Mucosa of descending colon (tissue), 3 donors: Measurements from ENCODE around the gene TLL2. TPM values are rescaled to one million over a fixed set of nuclear protein-coding genes. Genes with fewer than 3 reads are reported as not detected.

Experiments used
- ATAC-seq: fragments of 200-7000 bp; cut with Tn5 transposase; one replicate; pipeline ENCODE4 v1.9.1; 2020; ENCODE audit warnings: mild to moderate bottlenecking, moderate library complexity
- DNase-seq, 3 donors: peaks; one replicate each; pipeline ENCODE4 v3.0.0-alpha.2; 2020
- H3K36me3 ChIP-seq: fragments of 200-600 bp; one replicate; pipeline ENCODE4 v1.8.0; 2021; ENCODE audit warnings: low read depth, mild to moderate bottlenecking
- H3K4me1 ChIP-seq: fragments of 200-600 bp; one replicate; pipeline ENCODE4 v1.8.0; 2021; ENCODE audit warnings: low read depth, mild to moderate bottlenecking
- H3K4me3 ChIP-seq: fragments of 200-600 bp; one replicate; pipeline ENCODE4 v1.8.0; 2021; ENCODE audit warnings: mild to moderate bottlenecking
- H3K9me3 ChIP-seq: fragments of 200-600 bp; one replicate; pipeline ENCODE4 v1.8.0; 2021; ENCODE audit warnings: mild to moderate bottlenecking
- intact Hi-C, 2 donors: fragments of 100-400 bp; cut with DNase I in 1 of 2; cut with micrococcal nuclease in 1 of 2; formaldehyde crosslinking; loops; one replicate each; pipeline versions ENCODE4 v1.11.0 to v1.11.1; 2022; cut with DNase I, micrococcal nuclease
- total RNA-seq, 3 donors: library from RNA; stranded (reverse); fragmentation: NEBNext Ultra II Directional in 2 of 3; extraction: Animal tissue kit (Norgen Biotek cat#: 25700) in 2 of 3; gene quantifications; one replicate each; pipeline versions ENCODE4 v1.2.1 to v1.2.4, GENCODE V29; 2021 to 2023
- TF ChIP-seq, protein P1 (sequence below): fragments of 200-600 bp; IDR thresholded peaks from one replicate; pipeline ENCODE4 v1.8.0; 2022; ENCODE audit warnings: antibody characterized with exemption, mild to moderate bottlenecking
- donor health status: DM: no; HTN: no; CAD: no; lungs with moderate emphysema.
- donor health status: DM: no; HTN: no; CAD: no.
- donor health status: DM: no; HTN: yes; CAD: no.

The TLL2 gene
- total RNA-seq, 3 donors from 2014 or later, result 0.17 to 0.70 (median 0.65) TPM

DNA sequence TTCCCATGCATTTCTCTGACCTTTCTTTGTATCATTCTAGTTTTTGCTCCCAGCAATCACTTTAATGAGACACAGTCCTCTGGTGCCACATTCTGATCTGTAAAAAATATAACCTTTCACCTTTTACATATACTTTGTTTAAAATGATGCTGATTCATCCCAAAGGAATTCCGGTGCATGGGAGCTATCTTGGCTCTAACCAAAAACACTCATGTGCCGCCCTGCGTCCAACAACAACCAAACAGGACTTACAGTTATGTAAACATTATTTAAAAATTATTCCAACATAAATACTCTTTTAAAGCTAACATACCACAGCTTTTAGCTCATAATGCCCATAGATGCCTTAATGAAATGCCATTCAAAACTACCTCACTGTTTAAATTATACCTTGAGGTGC, 147.2 kb downstream of the TLL2 start:
- Histone ChIP-seq H3K9me3 (no peaks in the 10 kb centered on the region), H3K4me1 (no peaks in the 10 kb centered on the region), H3K4me3 (no peak overlapping the region), H3K36me3 (no peaks in the 10 kb centered on the region)
- intact Hi-C loops, result no loop called here
- no peak for DNase-seq
- TF ChIP-seq, protein P1, sequence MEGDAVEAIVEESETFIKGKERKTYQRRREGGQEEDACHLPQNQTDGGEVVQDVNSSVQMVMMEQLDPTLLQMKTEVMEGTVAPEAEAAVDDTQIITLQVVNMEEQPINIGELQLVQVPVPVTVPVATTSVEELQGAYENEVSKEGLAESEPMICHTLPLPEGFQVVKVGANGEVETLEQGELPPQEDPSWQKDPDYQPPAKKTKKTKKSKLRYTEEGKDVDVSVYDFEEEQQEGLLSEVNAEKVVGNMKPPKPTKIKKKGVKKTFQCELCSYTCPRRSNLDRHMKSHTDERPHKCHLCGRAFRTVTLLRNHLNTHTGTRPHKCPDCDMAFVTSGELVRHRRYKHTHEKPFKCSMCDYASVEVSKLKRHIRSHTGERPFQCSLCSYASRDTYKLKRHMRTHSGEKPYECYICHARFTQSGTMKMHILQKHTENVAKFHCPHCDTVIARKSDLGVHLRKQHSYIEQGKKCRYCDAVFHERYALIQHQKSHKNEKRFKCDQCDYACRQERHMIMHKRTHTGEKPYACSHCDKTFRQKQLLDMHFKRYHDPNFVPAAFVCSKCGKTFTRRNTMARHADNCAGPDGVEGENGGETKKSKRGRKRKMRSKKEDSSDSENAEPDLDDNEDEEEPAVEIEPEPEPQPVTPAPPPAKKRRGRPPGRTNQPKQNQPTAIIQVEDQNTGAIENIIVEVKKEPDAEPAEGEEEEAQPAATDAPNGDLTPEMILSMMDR, result no peak
- no peak for ATAC-seq

DNA sequence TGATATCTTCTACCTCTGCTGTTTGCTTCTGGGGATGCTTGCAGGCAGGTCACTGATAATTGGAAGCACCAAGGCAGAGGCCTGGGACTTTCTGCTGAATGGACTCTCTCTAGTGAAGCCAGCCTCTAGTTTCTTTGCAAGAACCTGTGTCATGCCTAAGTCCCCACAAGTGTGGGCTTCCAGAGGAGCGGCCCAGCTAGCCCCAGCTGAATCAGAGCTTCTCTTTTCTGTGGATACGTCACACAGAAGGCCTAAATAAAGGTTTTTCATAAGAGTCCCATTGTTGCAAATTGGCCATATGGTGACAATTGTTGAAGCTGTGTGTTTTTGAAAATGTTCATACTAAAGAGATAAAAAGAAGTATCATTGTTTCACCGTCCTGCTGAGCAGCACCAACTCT, 148.2 kb downstream of the TLL2 start:
- Histone ChIP-seq H3K4me1 (no peaks in the 10 kb centered on the region), H3K4me3 (no peak overlapping the region), H3K36me3 (no peaks in the 10 kb centered on the region), H3K9me3 (no peaks in the 10 kb centered on the region)
- ATAC-seq (no peak), DNase-seq (no peak)
- intact Hi-C loops, result no loop called here
- TF ChIP-seq, protein P1, result no peak

DNA sequence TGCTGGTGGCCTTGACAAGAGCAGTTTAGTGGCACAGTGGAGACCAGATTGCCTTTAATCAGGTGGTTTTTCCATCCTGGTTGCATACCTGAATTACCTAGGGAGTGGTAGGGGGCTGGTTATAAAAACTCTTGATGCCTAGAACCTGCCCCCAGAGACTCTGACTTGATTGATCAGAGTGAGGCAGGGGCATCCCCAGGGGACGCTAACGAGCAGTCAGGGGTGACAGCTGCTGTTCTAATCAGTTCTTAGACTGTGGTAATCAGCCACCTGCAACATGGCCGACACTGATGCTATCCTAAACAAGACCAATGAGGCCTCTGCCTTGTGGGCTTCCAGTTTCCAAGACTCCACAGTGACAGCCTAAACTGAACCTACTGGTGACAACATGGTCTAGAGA, 153.0 kb downstream of the TLL2 start:
- ATAC-seq, result no peak
- no peaks in the 10 kb centered on the region for H3K9me3 ChIP-seq
- no peak overlapping the region for H3K4me3 ChIP-seq
- no peak for DNase-seq
- intact Hi-C loops, result no loop called here
- H3K4me1 ChIP-seq, result no peaks in the 10 kb centered on the region
- TF ChIP-seq, protein P1, result no peak
- H3K36me3 ChIP-seq, result no peaks in the 10 kb centered on the region

DNA sequence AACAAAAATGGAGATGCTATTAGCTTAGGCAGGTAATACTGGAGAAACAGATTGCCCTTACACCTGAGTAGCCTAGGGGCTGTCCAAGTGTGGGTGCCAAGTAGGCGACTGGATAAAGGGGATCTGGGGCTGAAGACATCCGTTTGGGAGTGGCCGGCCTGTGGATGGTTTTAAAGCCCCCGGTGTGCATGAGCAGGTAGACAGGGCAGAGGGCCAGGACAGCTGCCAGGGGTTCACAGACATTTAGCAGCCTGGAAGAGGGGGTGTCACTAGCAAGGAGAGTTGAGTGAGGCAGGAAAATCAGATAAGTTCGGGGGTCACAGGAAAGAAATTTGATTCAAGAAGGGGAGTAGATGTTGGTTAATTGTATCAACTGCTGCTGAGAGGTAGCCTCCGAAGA, 153.4 kb downstream of the TLL2 start:
- no peak for DNase-seq
- TF ChIP-seq, protein P1, result no peak
- no peak for ATAC-seq
- no peaks in the 10 kb centered on the region for H3K36me3 ChIP-seq
- intact Hi-C loops, result no loop called here
- no peaks in the 10 kb centered on the region for H3K9me3 ChIP-seq
- no peak overlapping the region for H3K4me3 ChIP-seq
- H3K4me1 ChIP-seq, result no peaks in the 10 kb centered on the region

DNA sequence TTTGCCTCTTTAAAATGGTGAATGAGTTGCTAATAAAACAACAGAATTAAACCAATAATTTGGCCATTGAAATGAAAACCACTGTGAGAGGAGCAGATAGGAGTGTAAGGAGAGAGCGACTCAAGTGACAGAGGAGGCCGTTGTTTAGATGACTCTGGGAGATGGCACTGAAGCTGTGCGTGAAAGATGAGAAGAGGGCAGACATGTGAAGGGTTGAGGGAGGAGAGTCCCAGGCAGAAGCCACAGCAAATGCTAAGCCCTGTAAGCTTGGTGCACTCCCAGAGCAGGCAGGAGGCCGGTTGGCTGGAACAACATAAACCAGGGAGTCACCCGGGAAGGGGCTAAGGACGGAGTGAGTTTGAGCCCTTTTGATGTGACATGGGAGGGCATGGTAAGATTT, 154.1 kb downstream of the TLL2 start:
- TF ChIP-seq, protein P1, result no peak
- H3K9me3 ChIP-seq, result no peaks in the 10 kb centered on the region
- H3K36me3 ChIP-seq, result no peaks in the 10 kb centered on the region
- intact Hi-C loops, result no loop called here
- H3K4me3 ChIP-seq, result no peak overlapping the region
- H3K4me1 ChIP-seq, result no peaks in the 10 kb centered on the region
- DNase-seq (no peak), ATAC-seq (no peak)

DNA sequence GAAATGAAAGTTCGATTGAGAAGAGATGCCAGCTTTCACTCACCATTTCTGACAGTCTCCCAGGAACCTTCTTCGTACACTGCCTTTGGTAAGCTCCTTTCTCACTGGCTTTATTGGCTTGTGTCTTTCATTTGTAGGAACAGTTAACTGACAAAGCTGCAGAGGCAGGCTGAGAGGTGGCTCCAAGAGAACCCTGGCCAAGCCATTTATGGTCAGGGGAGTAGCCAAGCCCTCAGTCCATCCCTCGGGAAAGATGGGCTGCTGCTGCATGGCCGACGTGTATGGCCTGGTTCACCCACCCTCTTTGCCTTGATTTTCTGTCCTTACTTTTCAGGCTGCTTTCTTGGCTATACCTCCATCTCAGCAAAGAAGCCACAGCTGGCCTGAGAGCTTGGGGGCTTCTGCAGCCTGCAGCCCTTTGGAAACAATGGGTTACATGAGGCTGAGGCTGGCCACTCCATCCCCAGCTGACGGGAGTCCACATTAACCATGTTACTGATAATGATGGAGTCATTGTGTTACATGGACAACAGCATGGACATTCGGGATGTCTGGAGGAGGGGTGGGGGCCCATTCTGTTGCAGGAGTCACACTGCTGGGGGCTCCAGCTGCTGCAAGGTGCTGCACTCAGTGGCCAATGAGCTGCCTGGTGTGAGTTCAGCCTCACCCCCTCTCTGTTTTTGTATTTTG, 154.7 kb downstream of the TLL2 start, which contains the start of gene OPALIN:
Gene OPALIN, minus strand, starts transcription at position 152 of the 690 bp plus-strand sequence. Its CDS starts 106 bp downstream, at position 46.
- Histone ChIP-seq H3K9me3 (no peaks in the 10 kb centered on the region), H3K4me3 (no peak within 1 kb of the TSS), H3K4me1 (no peaks in the 10 kb centered on the region), H3K36me3 (no peaks in the 10 kb centered on the region)
- intact Hi-C loops, result no loop called here
- DNase-seq, result no peak
- TF ChIP-seq, protein P1, result no peak
- no peak for ATAC-seq
